ENCODE data around the gene NR5A2. TPM values are rescaled to one million over a fixed set of nuclear protein-coding genes. Genes with fewer than 3 reads are reported as not detected.

Gene NR5A2
- total RNA-seq, 1 experiment from 2014 or later = 2.1 TPM

- TF ChIP-seq EZH2 (IDR thresholded peaks at IDR 0.05; ENCODE audit: low read depth) = no peak
- TF ChIP-seq, protein P1, sequence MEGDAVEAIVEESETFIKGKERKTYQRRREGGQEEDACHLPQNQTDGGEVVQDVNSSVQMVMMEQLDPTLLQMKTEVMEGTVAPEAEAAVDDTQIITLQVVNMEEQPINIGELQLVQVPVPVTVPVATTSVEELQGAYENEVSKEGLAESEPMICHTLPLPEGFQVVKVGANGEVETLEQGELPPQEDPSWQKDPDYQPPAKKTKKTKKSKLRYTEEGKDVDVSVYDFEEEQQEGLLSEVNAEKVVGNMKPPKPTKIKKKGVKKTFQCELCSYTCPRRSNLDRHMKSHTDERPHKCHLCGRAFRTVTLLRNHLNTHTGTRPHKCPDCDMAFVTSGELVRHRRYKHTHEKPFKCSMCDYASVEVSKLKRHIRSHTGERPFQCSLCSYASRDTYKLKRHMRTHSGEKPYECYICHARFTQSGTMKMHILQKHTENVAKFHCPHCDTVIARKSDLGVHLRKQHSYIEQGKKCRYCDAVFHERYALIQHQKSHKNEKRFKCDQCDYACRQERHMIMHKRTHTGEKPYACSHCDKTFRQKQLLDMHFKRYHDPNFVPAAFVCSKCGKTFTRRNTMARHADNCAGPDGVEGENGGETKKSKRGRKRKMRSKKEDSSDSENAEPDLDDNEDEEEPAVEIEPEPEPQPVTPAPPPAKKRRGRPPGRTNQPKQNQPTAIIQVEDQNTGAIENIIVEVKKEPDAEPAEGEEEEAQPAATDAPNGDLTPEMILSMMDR (conservative IDR thresholded peaks at IDR 0.05) = no peak
- Histone ChIP-seq H2AFZ (no peak overlapping the region), H3K79me2 (ENCODE audit: low read depth) (peaks cover 3% of the 10 kb centered on the region; the same call in 1 of the 2 replicates), H3K9me2 (ENCODE audit: insufficient read depth) (no peaks in the 10 kb centered on the region), H3K27ac (no peak overlapping the region), H3K4me2 (no peak overlapping the region), H3K9me3 (ENCODE audit: insufficient read depth, low read depth) (no peaks in the 10 kb centered on the region), H3K4me3 (no peak overlapping the region), H3K4me1 (replicated peaks; ENCODE audit: insufficient read depth) (peaks cover 8% of the 10 kb centered on the region), H3K27me3 (ENCODE audit: insufficient read depth, low read depth) (no peaks in the 10 kb centered on the region), H3F3A (ENCODE audit: insufficient read depth, low read depth) (no peaks in the 10 kb centered on the region), H4K20me1 (ENCODE audit: insufficient read depth) (no peaks in the 10 kb centered on the region), H3K36me3 (ENCODE audit: low read depth) (no peaks in the 10 kb centered on the region)
- POLR2A ChIA-PET (ENCODE audit: unreplicated experiment) = no interaction called here
- no TSS peak for BruUV-seq (replicated peaks)
- intact Hi-C loops (cut with micrococcal nuclease; ENCODE audit: unreplicated experiment) = no loop called here
- CTCF ChIA-PET = no interaction called here
- DNase-seq = no peak
Observed at GRCh38 chr1:200043336-200043668, 15.8 kb downstream of the NR5A2 start.

- H3K9me2 ChIP-seq (ENCODE audit: insufficient read depth) = no peaks in the 10 kb centered on the region
- no peak for DNase-seq
- ChIA-PET CTCF (no interaction called here), POLR2A (ENCODE audit: unreplicated experiment) (no interaction called here)
- BruUV-seq (replicated peaks) = no TSS peak
- no peak overlapping the region for H3K27ac ChIP-seq
- intact Hi-C loops (cut with micrococcal nuclease; ENCODE audit: unreplicated experiment) = no loop called here
- no peaks in the 10 kb centered on the region for H3K4me1 ChIP-seq (replicated peaks; ENCODE audit: insufficient read depth)
- H3K27me3 ChIP-seq (ENCODE audit: insufficient read depth, low read depth) = no peaks in the 10 kb centered on the region
- no peak for TF ChIP-seq EZH2 (IDR thresholded peaks at IDR 0.05; ENCODE audit: low read depth)
- TF ChIP-seq, protein P1 (conservative IDR thresholded peaks at IDR 0.05) = no peak
- H3K36me3 ChIP-seq (ENCODE audit: low read depth) = no peaks in the 10 kb centered on the region
- H3K4me2 ChIP-seq = no peak overlapping the region
- H3K4me3 ChIP-seq = no peak overlapping the region
- no peaks in the 10 kb centered on the region for H4K20me1 ChIP-seq (ENCODE audit: insufficient read depth)
- no peaks in the 10 kb centered on the region for H3K79me2 ChIP-seq (ENCODE audit: low read depth)
- no peak overlapping the region for H2AFZ ChIP-seq
- no peaks in the 10 kb centered on the region for H3K9me3 ChIP-seq (ENCODE audit: insufficient read depth, low read depth)
- H3F3A ChIP-seq (ENCODE audit: insufficient read depth, low read depth) = no peaks in the 10 kb centered on the region
Observed at GRCh38 chr1:200046115-200046514, 18.6 kb downstream of the NR5A2 start.

DNA sequence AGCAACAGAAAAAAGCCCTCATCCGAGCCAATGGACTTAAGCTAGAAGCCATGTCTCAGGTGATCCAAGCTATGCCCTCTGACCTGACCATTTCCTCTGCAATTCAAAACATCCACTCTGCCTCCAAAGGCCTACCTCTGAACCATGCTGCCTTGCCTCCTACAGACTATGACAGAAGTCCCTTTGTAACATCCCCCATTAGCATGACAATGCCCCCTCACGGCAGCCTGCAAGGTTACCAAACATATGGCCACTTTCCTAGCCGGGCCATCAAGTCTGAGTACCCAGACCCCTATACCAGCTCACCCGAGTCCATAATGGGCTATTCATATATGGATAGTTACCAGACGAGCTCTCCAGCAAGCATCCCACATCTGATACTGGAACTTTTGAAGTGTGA lies 20.7 kb downstream of the NR5A2 start:
- no TSS peak for BruUV-seq (replicated peaks)
- no peak overlapping the region for H2AFZ ChIP-seq
- no peaks in the 10 kb centered on the region for H3K79me2 ChIP-seq (ENCODE audit: low read depth)
- TF ChIP-seq EZH2 (IDR thresholded peaks at IDR 0.05; ENCODE audit: low read depth) = no peak
- TF ChIP-seq, protein P1 (conservative IDR thresholded peaks at IDR 0.05) = no peak
- no peak overlapping the region for H3K4me2 ChIP-seq
- no peaks in the 10 kb centered on the region for H3K9me3 ChIP-seq (ENCODE audit: insufficient read depth, low read depth)
- POLR2A ChIA-PET (ENCODE audit: unreplicated experiment) = no interaction called here
- H3K4me1 ChIP-seq (replicated peaks; ENCODE audit: insufficient read depth) = no peaks in the 10 kb centered on the region
- H4K20me1 ChIP-seq (ENCODE audit: insufficient read depth) = no peaks in the 10 kb centered on the region
- no peaks in the 10 kb centered on the region for H3F3A ChIP-seq (ENCODE audit: insufficient read depth, low read depth)
- H3K27me3 ChIP-seq (ENCODE audit: insufficient read depth, low read depth) = no peaks in the 10 kb centered on the region
- no peaks in the 10 kb centered on the region for H3K36me3 ChIP-seq (ENCODE audit: low read depth)
- H3K27ac ChIP-seq = no peak overlapping the region
- H3K4me3 ChIP-seq = no peak overlapping the region
- CTCF ChIA-PET = no interaction called here
- DNase-seq = no peak
- no peaks in the 10 kb centered on the region for H3K9me2 ChIP-seq (ENCODE audit: insufficient read depth)
- intact Hi-C loops (cut with micrococcal nuclease; ENCODE audit: unreplicated experiment) = no loop called here

All from PC-9 (cell line).